Ramos (cell line): Measurements from ENCODE around the gene TMEM119.

Source experiments
- in situ Hi-C: fragments of 300-500 bp; cut with MboI; formaldehyde crosslinking; loops from one replicate; pipeline ENCODE4 v1.14.3; 2022; ENCODE audit warnings: low sequenced_read_pairs; ENCODE audit not compliant: unreplicated experiment

The TMEM119 gene

GRCh38 chr12:108605690-108606406 lies 8.0 kb upstream of the TMEM119 start:
- in situ Hi-C loops, result no loop called here

- in situ Hi-C loops, result no loop called here
Observed at GRCh38 chr12:108605000-108605689, 7.3 kb upstream of the TMEM119 start.

GRCh38 chr12:108604208-108604941 lies 6.5 kb upstream of the TMEM119 start:
- in situ Hi-C loops, result no loop called here

GRCh38 chr12:108603743-108604142 lies 5.9 kb upstream of the TMEM119 start:
- in situ Hi-C loops, result no loop called here

- in situ Hi-C loops, result no loop called here
Observed at GRCh38 chr12:108602976-108603704, 5.3 kb upstream of the TMEM119 start.

GRCh38 chr12:108602209-108602705 lies 4.4 kb upstream of the TMEM119 start:
- in situ Hi-C loops, result no loop called here

- in situ Hi-C loops, result no loop called here
Observed at GRCh38 chr12:108600702-108601007, 2.8 kb upstream of the TMEM119 start.

GRCh38 chr12:108599948-108600701 lies 2.2 kb upstream of the TMEM119 start:
- in situ Hi-C loops, result no loop called here

- in situ Hi-C loops, result no loop called here
Observed at GRCh38 chr12:108599541-108599940, 1.7 kb upstream of the TMEM119 start.

GRCh38 chr12:108598553-108599250 lies 818 bp upstream of the TMEM119 start:
- in situ Hi-C loops, result no loop called here

GRCh38 chr12:108596854-108597558 lies 878 bp downstream of the TMEM119 start:
- in situ Hi-C loops, result no loop called here

- in situ Hi-C loops, result no loop called here
Observed at GRCh38 chr12:108595711-108596647, 1.9 kb downstream of the TMEM119 start.

- in situ Hi-C loops, result no loop called here
Observed at GRCh38 chr12:108594960-108595710, 2.7 kb downstream of the TMEM119 start.

GRCh38 chr12:108594323-108594903 lies 3.5 kb downstream of the TMEM119 start:
- in situ Hi-C loops, result no loop called here

GRCh38 chr12:108592033-108592909 lies 5.6 kb downstream of the TMEM119 start:
- in situ Hi-C loops, result no loop called here
